ENCODE data around the gene CPNE6.
A peak's percentile ranks its signal among the peaks of the same experiment; 100 is the strongest.

DNA sequence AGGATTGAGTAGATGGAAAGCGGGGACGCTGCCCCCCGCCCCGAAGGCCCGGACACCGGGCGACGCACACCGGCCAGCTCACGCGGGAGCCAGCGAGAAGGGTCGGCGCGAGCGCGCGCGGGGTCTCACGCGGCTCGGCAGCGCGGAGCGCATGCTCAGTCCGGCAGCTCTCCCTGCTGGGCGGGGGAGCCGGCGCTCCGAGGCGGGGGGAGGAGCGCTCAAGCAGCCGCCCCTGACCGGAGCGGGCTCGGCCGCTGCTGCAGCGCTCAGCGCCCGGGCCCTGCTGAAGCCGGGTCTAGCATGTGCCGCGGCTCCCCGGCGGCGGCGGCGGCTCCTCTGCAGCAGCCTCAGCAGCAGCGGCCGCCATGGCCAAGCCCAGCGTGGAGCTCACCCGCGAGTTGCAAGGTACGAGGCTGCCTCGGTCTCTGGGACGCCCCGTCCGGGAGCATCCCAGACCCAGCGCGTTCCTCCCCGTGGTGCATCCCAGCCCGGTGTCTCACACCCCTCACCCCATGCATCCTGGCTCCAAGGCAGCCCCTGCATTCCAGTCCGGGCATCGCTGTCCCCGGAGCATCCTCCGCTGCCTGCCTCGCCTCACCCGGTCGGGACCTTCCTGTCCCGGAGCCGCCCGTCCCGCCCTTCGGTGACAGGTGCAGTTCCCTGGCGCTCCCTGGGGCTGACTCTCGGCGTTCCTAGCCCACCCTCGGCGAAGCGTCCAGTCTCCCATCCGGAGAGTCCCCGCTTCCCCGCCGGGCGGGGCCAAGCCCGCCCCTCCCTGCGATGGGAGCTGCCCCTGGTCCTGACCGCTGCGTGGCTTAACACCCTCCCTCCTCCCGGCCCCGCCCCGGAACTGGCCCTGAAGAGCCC is 19.3 kb upstream of the CPNE6 start, which contains the start of gene CARMIL3:
- TF ChIP-seq, protein P1, sequence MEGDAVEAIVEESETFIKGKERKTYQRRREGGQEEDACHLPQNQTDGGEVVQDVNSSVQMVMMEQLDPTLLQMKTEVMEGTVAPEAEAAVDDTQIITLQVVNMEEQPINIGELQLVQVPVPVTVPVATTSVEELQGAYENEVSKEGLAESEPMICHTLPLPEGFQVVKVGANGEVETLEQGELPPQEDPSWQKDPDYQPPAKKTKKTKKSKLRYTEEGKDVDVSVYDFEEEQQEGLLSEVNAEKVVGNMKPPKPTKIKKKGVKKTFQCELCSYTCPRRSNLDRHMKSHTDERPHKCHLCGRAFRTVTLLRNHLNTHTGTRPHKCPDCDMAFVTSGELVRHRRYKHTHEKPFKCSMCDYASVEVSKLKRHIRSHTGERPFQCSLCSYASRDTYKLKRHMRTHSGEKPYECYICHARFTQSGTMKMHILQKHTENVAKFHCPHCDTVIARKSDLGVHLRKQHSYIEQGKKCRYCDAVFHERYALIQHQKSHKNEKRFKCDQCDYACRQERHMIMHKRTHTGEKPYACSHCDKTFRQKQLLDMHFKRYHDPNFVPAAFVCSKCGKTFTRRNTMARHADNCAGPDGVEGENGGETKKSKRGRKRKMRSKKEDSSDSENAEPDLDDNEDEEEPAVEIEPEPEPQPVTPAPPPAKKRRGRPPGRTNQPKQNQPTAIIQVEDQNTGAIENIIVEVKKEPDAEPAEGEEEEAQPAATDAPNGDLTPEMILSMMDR (IDR thresholded peaks at IDR 0.05; ENCODE audit: low read depth, low read length, missing input control), result no peak
- TF ChIP-seq, protein P2, sequence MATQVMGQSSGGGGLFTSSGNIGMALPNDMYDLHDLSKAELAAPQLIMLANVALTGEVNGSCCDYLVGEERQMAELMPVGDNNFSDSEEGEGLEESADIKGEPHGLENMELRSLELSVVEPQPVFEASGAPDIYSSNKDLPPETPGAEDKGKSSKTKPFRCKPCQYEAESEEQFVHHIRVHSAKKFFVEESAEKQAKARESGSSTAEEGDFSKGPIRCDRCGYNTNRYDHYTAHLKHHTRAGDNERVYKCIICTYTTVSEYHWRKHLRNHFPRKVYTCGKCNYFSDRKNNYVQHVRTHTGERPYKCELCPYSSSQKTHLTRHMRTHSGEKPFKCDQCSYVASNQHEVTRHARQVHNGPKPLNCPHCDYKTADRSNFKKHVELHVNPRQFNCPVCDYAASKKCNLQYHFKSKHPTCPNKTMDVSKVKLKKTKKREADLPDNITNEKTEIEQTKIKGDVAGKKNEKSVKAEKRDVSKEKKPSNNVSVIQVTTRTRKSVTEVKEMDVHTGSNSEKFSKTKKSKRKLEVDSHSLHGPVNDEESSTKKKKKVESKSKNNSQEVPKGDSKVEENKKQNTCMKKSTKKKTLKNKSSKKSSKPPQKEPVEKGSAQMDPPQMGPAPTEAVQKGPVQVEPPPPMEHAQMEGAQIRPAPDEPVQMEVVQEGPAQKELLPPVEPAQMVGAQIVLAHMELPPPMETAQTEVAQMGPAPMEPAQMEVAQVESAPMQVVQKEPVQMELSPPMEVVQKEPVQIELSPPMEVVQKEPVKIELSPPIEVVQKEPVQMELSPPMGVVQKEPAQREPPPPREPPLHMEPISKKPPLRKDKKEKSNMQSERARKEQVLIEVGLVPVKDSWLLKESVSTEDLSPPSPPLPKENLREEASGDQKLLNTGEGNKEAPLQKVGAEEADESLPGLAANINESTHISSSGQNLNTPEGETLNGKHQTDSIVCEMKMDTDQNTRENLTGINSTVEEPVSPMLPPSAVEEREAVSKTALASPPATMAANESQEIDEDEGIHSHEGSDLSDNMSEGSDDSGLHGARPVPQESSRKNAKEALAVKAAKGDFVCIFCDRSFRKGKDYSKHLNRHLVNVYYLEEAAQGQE (IDR thresholded peaks at IDR 0.05), result peak; percentile 94
- TF ChIP-seq, protein P3, sequence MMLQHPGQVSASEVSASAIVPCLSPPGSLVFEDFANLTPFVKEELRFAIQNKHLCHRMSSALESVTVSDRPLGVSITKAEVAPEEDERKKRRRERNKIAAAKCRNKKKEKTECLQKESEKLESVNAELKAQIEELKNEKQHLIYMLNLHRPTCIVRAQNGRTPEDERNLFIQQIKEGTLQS (IDR thresholded peaks at IDR 0.05), result no peak
- TF ChIP-seq YY1 (IDR thresholded peaks at IDR 0.05) (no peak), RAD21 (IDR thresholded peaks at IDR 0.05) (no peak), GABPA (IDR thresholded peaks at IDR 0.05 in 1 of 2, conservative IDR thresholded peaks at IDR 0.05 in 1 of 2) (no peak), EGR1 (IDR thresholded peaks at IDR 0.05; ENCODE audit: low read depth in 2 of 2) (no peak), TAF1 (conservative IDR thresholded peaks at IDR 0.05) (no peak), RXRA (IDR thresholded peaks at IDR 0.05) (no peak), FOXA1 (IDR thresholded peaks at IDR 0.05) (no peak), SP1 (IDR thresholded peaks at IDR 0.05) (no peak)
- TF ChIP-seq, protein P4, sequence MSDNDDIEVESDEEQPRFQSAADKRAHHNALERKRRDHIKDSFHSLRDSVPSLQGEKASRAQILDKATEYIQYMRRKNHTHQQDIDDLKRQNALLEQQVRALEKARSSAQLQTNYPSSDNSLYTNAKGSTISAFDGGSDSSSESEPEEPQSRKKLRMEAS (IDR thresholded peaks at IDR 0.05), result no peak
- TF ChIP-seq, protein P5, sequence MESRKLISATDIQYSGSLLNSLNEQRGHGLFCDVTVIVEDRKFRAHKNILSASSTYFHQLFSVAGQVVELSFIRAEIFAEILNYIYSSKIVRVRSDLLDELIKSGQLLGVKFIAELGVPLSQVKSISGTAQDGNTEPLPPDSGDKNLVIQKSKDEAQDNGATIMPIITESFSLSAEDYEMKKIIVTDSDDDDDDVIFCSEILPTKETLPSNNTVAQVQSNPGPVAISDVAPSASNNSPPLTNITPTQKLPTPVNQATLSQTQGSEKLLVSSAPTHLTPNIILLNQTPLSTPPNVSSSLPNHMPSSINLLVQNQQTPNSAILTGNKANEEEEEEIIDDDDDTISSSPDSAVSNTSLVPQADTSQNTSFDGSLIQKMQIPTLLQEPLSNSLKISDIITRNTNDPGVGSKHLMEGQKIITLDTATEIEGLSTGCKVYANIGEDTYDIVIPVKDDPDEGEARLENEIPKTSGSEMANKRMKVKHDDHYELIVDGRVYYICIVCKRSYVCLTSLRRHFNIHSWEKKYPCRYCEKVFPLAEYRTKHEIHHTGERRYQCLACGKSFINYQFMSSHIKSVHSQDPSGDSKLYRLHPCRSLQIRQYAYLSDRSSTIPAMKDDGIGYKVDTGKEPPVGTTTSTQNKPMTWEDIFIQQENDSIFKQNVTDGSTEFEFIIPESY (IDR thresholded peaks at IDR 0.05), result no peak
